IMR-90 (cell line): Measurements from ENCODE around the gene SUN1. TPM values are rescaled to one million over a fixed set of nuclear protein-coding genes. Genes with fewer than 3 reads are reported as not detected.

Experiments used
- ATAC-seq: fragments of 200-7000 bp; cut with Tn5 transposase; 2 replicates; pipeline ENCODE4 v1.9.1; 2020; ENCODE audit warnings: low read depth, mild to moderate bottlenecking, moderate library complexity
- BruUV-seq: library from RNA; stranded (reverse); fragments of 400-500 nt; replicated peaks from 2 replicates; lab custom pipeline; 2021; lab: Mats Ljungman, UMichigan
- CTCF ChIA-PET: fragments of 300-600 bp; formaldehyde crosslinking; extraction: SDS; loops from one replicate; lab custom pipeline; 2021; ENCODE audit warnings: antibody characterized with exemption; lab: Yijun Ruan, JAX
- POLR2A ChIA-PET: fragments of 300-600 bp; sonication (Branson Sonifier 250); formaldehyde crosslinking; loops from one replicate; lab custom pipeline; 2022; ENCODE audit warnings: antibody characterized with exemption; ENCODE audit not compliant: unreplicated experiment; lab: Charles Lee
- DNase-seq: peaks from one replicate; pipeline ENCODE4 v3.0.0; 2013
- H2AFZ ChIP-seq: replicated peaks from 2 replicates; pipeline ENCODE3; 2013; ENCODE audit warnings: low read length, mild to moderate bottlenecking; ENCODE audit not compliant: poor library complexity
- H2AK5ac ChIP-seq: 2 replicates; pipeline ENCODE4 v1.6.1; 2013; ENCODE audit warnings: low read depth, low read length, inconsistent platforms
- H2AK9ac ChIP-seq: replicated peaks from 2 replicates; pipeline ENCODE3; 2013; ENCODE audit warnings: mild to moderate bottlenecking, low read depth, low read length, moderate library complexity; ENCODE audit not compliant: poor library complexity
- H2BK120ac ChIP-seq: 2 replicates; pipeline ENCODE4 v1.6.1; 2013; ENCODE audit warnings: low read depth, low read length, inconsistent platforms
- H2BK15ac ChIP-seq: 3 replicates; pipeline ENCODE4 v1.6.1; 2013; ENCODE audit warnings: low read depth, low read length, inconsistent platforms
- H2BK20ac ChIP-seq: 2 replicates; pipeline ENCODE4 v1.6.1; 2013; ENCODE audit warnings: low read depth, mild to moderate bottlenecking, inconsistent platforms, low read length, moderate library complexity
- H2BK5ac ChIP-seq: 2 replicates; pipeline ENCODE4 v1.6.1; 2013; ENCODE audit warnings: mild to moderate bottlenecking, low read depth, low read length, inconsistent platforms; ENCODE audit not compliant: poor library complexity, severe bottlenecking
- H3K14ac ChIP-seq: replicated peaks from 2 replicates; pipeline ENCODE4 v1.6.1; 2013; ENCODE audit warnings: low read depth, low read length, inconsistent platforms
- H3K18ac ChIP-seq: 2 replicates; pipeline ENCODE4 v1.6.1; 2013; ENCODE audit warnings: low read depth, low read length, control low read depth
- H3K23ac ChIP-seq: 2 replicates; pipeline ENCODE4 v1.6.1; 2013; ENCODE audit warnings: low read depth, low read length, inconsistent platforms
- H3K27ac ChIP-seq: 2 replicates; pipeline ENCODE4 v1.5.1; 2013; ENCODE audit warnings: mild to moderate bottlenecking, control low read depth, low read length; ENCODE audit not compliant: insufficient read depth
- H3K27me3 ChIP-seq: 2 replicates; pipeline ENCODE4 v1.6.1; 2013; ENCODE audit warnings: low read length; ENCODE audit not compliant: control insufficient read depth, insufficient read depth
- H3K36me3 ChIP-seq: 2 replicates; pipeline ENCODE4 v1.6.1; 2013; ENCODE audit warnings: low read length, mixed read lengths; ENCODE audit not compliant: control insufficient read depth, insufficient read depth
- H3K4ac ChIP-seq: 2 replicates; pipeline ENCODE4 v1.6.1; 2013; ENCODE audit warnings: low read depth, low read length, inconsistent platforms
- H3K4me1 ChIP-seq: 2 replicates; pipeline ENCODE4 v1.6.1; 2013; ENCODE audit warnings: low read length, mixed read lengths; ENCODE audit not compliant: control insufficient read depth, insufficient read depth
- H3K4me2 ChIP-seq: 2 replicates; pipeline ENCODE4 v1.6.1; 2013; ENCODE audit warnings: low read depth, mild to moderate bottlenecking, control low read depth, low read length, moderate library complexity
- H3K4me3 ChIP-seq: 2 replicates; pipeline ENCODE4 v1.5.1; 2013; ENCODE audit warnings: low read depth, mild to moderate bottlenecking, control low read depth, low read length, moderate library complexity; ENCODE audit not compliant: insufficient read depth
- H3K56ac ChIP-seq: 2 replicates; pipeline ENCODE4 v1.6.1; 2013; ENCODE audit warnings: low read length, inconsistent platforms; ENCODE audit not compliant: insufficient read depth; ENCODE audit errors: extremely low read depth
- H3K79me1 ChIP-seq, 2 experiments: 2 replicates each; pipeline ENCODE4 v1.6.1; 2013; ENCODE audit warnings: low read length in 2 of 2, inconsistent platforms in 1 of 2, low read depth in 1 of 2
- H3K9ac ChIP-seq: 2 replicates; pipeline ENCODE4 v1.6.1; 2013; ENCODE audit warnings: low read depth, low read length, control low read depth
- H3K9me1 ChIP-seq: 2 replicates; pipeline ENCODE4 v1.6.1; 2013; ENCODE audit warnings: low read length, inconsistent platforms; ENCODE audit not compliant: insufficient read depth
- H3K9me3 ChIP-seq: 2 replicates; pipeline ENCODE4 v1.6.1; 2013; ENCODE audit warnings: low read length; ENCODE audit not compliant: control insufficient read depth, insufficient read depth
- H4K20me1 ChIP-seq: 2 replicates; pipeline ENCODE4 v1.6.1; 2013; ENCODE audit warnings: low read length, inconsistent platforms; ENCODE audit not compliant: insufficient read depth
- H4K5ac ChIP-seq: 2 replicates; pipeline ENCODE4 v1.6.1; 2013; ENCODE audit warnings: mild to moderate bottlenecking, low read depth, low read length, control low read depth
- H4K8ac ChIP-seq, 2 experiments: 2 replicates each; pipeline ENCODE4 v1.6.1; 2013; ENCODE audit warnings: low read depth in 2 of 2, low read length in 2 of 2, control low read depth in 1 of 2, inconsistent platforms in 1 of 2
- H4K91ac ChIP-seq: 2 replicates; pipeline ENCODE4 v1.6.1; 2013; ENCODE audit warnings: low read depth, low read length, inconsistent platforms; ENCODE audit not compliant: insufficient read depth
- CTCF ChIP-seq: conservative IDR thresholded peaks from 2 replicates; pipeline ENCODE4 v1.5.1; 2012; ENCODE audit warnings: mild to moderate bottlenecking, low read depth, low read length, improper control_type of control experiment
- FOS ChIP-seq: fragments of 150-350 bp; IDR thresholded peaks from 2 replicates; pipeline ENCODE4 v1.6.1; 2016; ENCODE audit warnings: low read depth, low read length
- MAZ ChIP-seq: IDR thresholded peaks from 2 replicates; pipeline ENCODE4 v1.6.1; 2012; ENCODE audit warnings: low read depth, mild to moderate bottlenecking, low read length, improper control_type of control experiment, moderate library complexity, borderline replicate concordance
- POLR2A ChIP-seq: IDR thresholded peaks from 2 replicates; pipeline ENCODE4 v1.6.1; 2012; ENCODE audit warnings: mild to moderate bottlenecking, low read depth, low read length
- RAD21 ChIP-seq: IDR thresholded peaks from 2 replicates; pipeline ENCODE4 v1.6.1; 2012; ENCODE audit warnings: low read length, improper control_type of control experiment
- WGBS, 2 experiments: methylation state at CpG; one replicate each; pipeline versions ENCODE4 v1.1.5 to v1.1.7; 2013; ENCODE audit warnings: missing lambda C conversion rate in 2 of 2; ENCODE audit not compliant: insufficient read length in 1 of 2; ENCODE audit errors: extremely low coverage in 2 of 2; 5-methylcytosine and 5-hydroxymethylcytosine counted together
- dilution Hi-C: fragments of 300-500 bp; cut with HindIII; formaldehyde crosslinking; loops from one replicate; pipeline ENCODE4 v1.14.3; 2018; ENCODE audit warnings: low sequenced_read_pairs; ENCODE audit not compliant: unreplicated experiment
- in situ Hi-C: fragments of 300-500 bp; cut with MboI; formaldehyde crosslinking; loops from 3 replicates; pipeline ENCODE4 v1.14.3; 2019; ENCODE audit warnings: low sequenced_read_pairs, inconsistent platforms, mixed read lengths
- intact Hi-C: fragments of 100-400 bp; cut with micrococcal nuclease; formaldehyde crosslinking; loops from 2 replicates; pipeline ENCODE4 v1.10.0; 2022
- polyA plus RNA-seq, 3 experiments: library from polyadenylated mRNA; depleted of rRNA; stranded (reverse); fragments of >200 nt; gene quantifications; 2 replicates each; pipeline ENCODE4 v1.2.3, GENCODE V29; 2012; ENCODE audit warnings: low replicate concordance in 1 of 3
- total RNA-seq: library from RNA; depleted of rRNA; stranded (reverse); fragments of >200 nt; gene quantifications from 2 replicates; pipeline ENCODE4 v1.2.3, GENCODE V29; 2012

The SUN1 gene
- total and polyA plus RNA-seq, 2 of the 4 experiments (the other 2 are of a cell fraction) = 113 to 239 TPM

- H3K14ac ChIP-seq = no peak overlapping the region
- peak overlapping the region; percentile 96 for H3K4me2 ChIP-seq
- WGBS, 2 experiments = no CpG with 5 or more reads among the region's 51 CpGs
- peak overlapping the region; percentile 75 to 89; a peak in 2 of 4 replicates for H4K8ac ChIP-seq
- intact Hi-C loops (no loop called here), in situ Hi-C loops (no loop called here), dilution Hi-C loops (no loop called here)
- H2BK20ac ChIP-seq = no peak overlapping the region
- H3K56ac ChIP-seq = no peak overlapping the region
- H3K27ac ChIP-seq = peak overlapping the region; percentile 57
- no peak overlapping the region for H2AK5ac ChIP-seq
- H4K20me1 ChIP-seq = peaks cover 27% of the 10 kb centered on the region
- DNase-seq (peak; percentile 97), ATAC-seq (peak; percentile 94)
- ChIA-PET POLR2A (no interaction called here), CTCF (no interaction called here)
- H2AFZ ChIP-seq = peak overlapping the region; percentile 63
- H2BK120ac ChIP-seq = no peak overlapping the region
- no peak overlapping the region for H4K5ac ChIP-seq
- H3K4me1 ChIP-seq = peaks cover 20% of the 10 kb centered on the region
- H3K18ac ChIP-seq = no peak overlapping the region
- H3K9me1 ChIP-seq = peaks cover 7% of the 10 kb centered on the region
- no peaks in the 10 kb centered on the region for H3K27me3 ChIP-seq
- no peak overlapping the region for H2BK15ac ChIP-seq
- H3K4me3 ChIP-seq = peak overlapping the region; percentile 89
- H3K36me3 ChIP-seq = no peaks in the 10 kb centered on the region
- peak overlapping the region; percentile 71; the same call in 1 of the 2 replicates for H3K4ac ChIP-seq
- no peak overlapping the region for H2AK9ac ChIP-seq
- H3K9ac ChIP-seq = no peak overlapping the region
- TF ChIP-seq RAD21 = no peak
- no peak for TF ChIP-seq CTCF
- peak; percentile 78; the same call in 1 of the 2 replicates for TF ChIP-seq MAZ
- TF ChIP-seq POLR2A = peak; percentile 79
- 0 out of 2 replicates have a peak, but pooled peaks have one; percentile 21 for TF ChIP-seq FOS
- no TSS peak for BruUV-seq
- peaks cover 2 to 36% of the 10 kb centered on the region in 2 experiments; a peak in 2 of 4 replicates for H3K79me1 ChIP-seq
- H3K9me3 ChIP-seq = no peaks in the 10 kb centered on the region
- H4K91ac ChIP-seq = no peak overlapping the region
- H3K23ac ChIP-seq = no peak overlapping the region
- H2BK5ac ChIP-seq = peak overlapping the region; percentile 21
These were observed 16.0 kb upstream of the SUN1 start for GRCh38 chr7:816300-816750.
